BJ (cell line): ENCODE results near the gene DUSP11. TPM values are rescaled to one million over a fixed set of nuclear protein-coding genes. Genes with fewer than 3 reads are reported as not detected.

Experiments
- CTCF ChIA-PET: fragments of 350-600 bp; formaldehyde crosslinking; extraction: SDS; loops from one replicate; lab custom pipeline; 2021; ENCODE audit warnings: antibody characterized with exemption, inconsistent platforms; lab: Yijun Ruan, JAX
- POLR2A ChIA-PET: fragments of 300-600 bp; sonication (Branson Sonifier 250); formaldehyde crosslinking; extraction: SDS; loops from one replicate; lab custom pipeline; 2021; ENCODE audit warnings: antibody characterized with exemption; lab: Charles Lee
- DNase-seq: peaks from one replicate; pipeline ENCODE4 v3.0.0-alpha.2; 2011; ENCODE audit warnings: low read depth
- H3K27me3 ChIP-seq: 2 replicates; pipeline ENCODE4 v1.6.0; 2011; ENCODE audit warnings: low read length; ENCODE audit not compliant: control insufficient read depth, insufficient read depth
- H3K36me3 ChIP-seq: 2 replicates; pipeline ENCODE4 v1.5.1; 2011; ENCODE audit warnings: low read length; ENCODE audit not compliant: control insufficient read depth, insufficient read depth
- H3K4me3 ChIP-seq: 2 replicates; pipeline ENCODE4 v1.5.1; 2011; ENCODE audit warnings: low read depth, mild to moderate bottlenecking, control low read depth, low read length
- CTCF ChIP-seq: IDR thresholded peaks from 2 replicates; pipeline ENCODE4 v1.5.1; 2011; ENCODE audit warnings: low read depth, mild to moderate bottlenecking, control low read depth, inconsistent platforms, low read length, moderate library complexity; ENCODE audit not compliant: insufficient read depth
- polyA plus RNA-seq: library from polyadenylated mRNA; depleted of rRNA; stranded (reverse); fragments of >200 nt; gene quantifications from 2 replicates; pipeline ENCODE4 v1.2.3, GENCODE V29; 2011

Gene DUSP11
- polyA plus RNA-seq, 1 experiment = 19.7 TPM

GRCh38 chr2:73822276-73822675 lies 42.4 kb upstream of the DUSP11 start:
- CTCF ChIA-PET = interaction anchor here (0.7 to 9.0 kb wide), 7 partner anchors 22 to 569 kb away, joined by 3 to 75 read pairs (median 7); partner anchors contain the start of gene BOLA3
- TF ChIP-seq CTCF = no peak
- Histone ChIP-seq H3K4me3 (no peak overlapping the region), H3K36me3 (no peaks in the 10 kb centered on the region), H3K27me3 (peaks cover 3% of the 10 kb centered on the region)
- POLR2A ChIA-PET = no interaction called here
- no peak for DNase-seq

GRCh38 chr2:73821669-73822068 lies 41.8 kb upstream of the DUSP11 start:
- no peak for DNase-seq
- no peaks in the 10 kb centered on the region for H3K36me3 ChIP-seq
- POLR2A ChIA-PET = no interaction called here
- peaks cover 3% of the 10 kb centered on the region for H3K27me3 ChIP-seq
- TF ChIP-seq CTCF = no peak
- H3K4me3 ChIP-seq = no peak overlapping the region
- CTCF ChIA-PET = interaction anchor here (0.6 to 9.0 kb wide), 7 partner anchors 214 to 570 kb away, joined by 3 to 75 read pairs (median 3); partner anchors contain the start of gene BOLA3

- DNase-seq = no peak
- H3K36me3 ChIP-seq = no peaks in the 10 kb centered on the region
- ChIA-PET POLR2A (no interaction called here), CTCF (interaction anchor here (0.5 to 9.0 kb wide), 6 partner anchors 20 to 514 kb away, joined by 3 to 75 read pairs (median 5); partner anchors contain the start of gene BOLA3)
- no peak overlapping the region for H3K4me3 ChIP-seq
- no peak for TF ChIP-seq CTCF
- peaks cover 3% of the 10 kb centered on the region for H3K27me3 ChIP-seq
Measured at GRCh38 chr2:73821227-73821626, 41.3 kb upstream of the DUSP11 start.

- TF ChIP-seq CTCF = no peak
- Histone ChIP-seq H3K27me3 (peaks cover 14% of the 10 kb centered on the region), H3K4me3 (no peak overlapping the region), H3K36me3 (no peaks in the 10 kb centered on the region)
- ChIA-PET CTCF (no interaction called here), POLR2A (no interaction called here)
- no peak for DNase-seq
Measured at GRCh38 chr2:73818296-73818695, 38.4 kb upstream of the DUSP11 start.

- Histone ChIP-seq H3K4me3 (no peak overlapping the region), H3K36me3 (no peaks in the 10 kb centered on the region), H3K27me3 (peaks cover 13% of the 10 kb centered on the region)
- POLR2A ChIA-PET = no interaction called here
- DNase-seq = no peak
- CTCF ChIA-PET = interaction anchor here (1.7 kb wide), 1 partner anchor 11 kb away, joined by 11 read pairs; no protein-coding TSS in a partner anchor
- TF ChIP-seq CTCF = no peak
Measured at GRCh38 chr2:73812635-73813034, 32.7 kb upstream of the DUSP11 start.
